GM21423 (cell line): ENCODE measurements around the gene ACY1.

Source experiments
- ATAC-seq: cut with Tn5 transposase; IDR thresholded peaks from one replicate; pipeline ENCODE4 v1.9.1; 2021; ENCODE audit warnings: mild to moderate bottlenecking, moderate library complexity; ENCODE audit not compliant: unreplicated experiment

ACY1 gene

GRCh38 chr3:51945926-51946705, 37.2 kb upstream of the ACY1 start:
- ATAC-seq = no peak

- no peak for ATAC-seq
Observed at GRCh38 chr3:51946796-51947195, 36.5 kb upstream of the ACY1 start.

GRCh38 chr3:51947215-51947900, 36.0 kb upstream of the ACY1 start:
- no peak for ATAC-seq

GRCh38 chr3:51948016-51948580, 35.2 kb upstream of the ACY1 start:
- ATAC-seq = no peak

GRCh38 chr3:51949121-51949520, 34.2 kb upstream of the ACY1 start:
- ATAC-seq = no peak

- ATAC-seq = no peak
Observed at GRCh38 chr3:51950899-51951298, 32.4 kb upstream of the ACY1 start.

- ATAC-seq = no peak
Observed at GRCh38 chr3:51953445-51953844, 29.9 kb upstream of the ACY1 start.

- no peak for ATAC-seq
Observed at GRCh38 chr3:51954105-51954504, 29.2 kb upstream of the ACY1 start.

- no peak for ATAC-seq
Observed at GRCh38 chr3:51954713-51955112, 28.6 kb upstream of the ACY1 start.

- no peak for ATAC-seq
Observed at GRCh38 chr3:51955175-51955892, 28.0 kb upstream of the ACY1 start, which contains the start of gene GPR62. GPR62 (plus strand) TSS chr3:51955381; CDS start chr3:51955653, 272 bp downstream.

- no peak for ATAC-seq
Observed at GRCh38 chr3:51955893-51956770, 27.2 kb upstream of the ACY1 start.

- ATAC-seq = no peak
Observed at GRCh38 chr3:51957520-51958205, 25.7 kb upstream of the ACY1 start.

GRCh38 chr3:51958603-51959521, 24.5 kb upstream of the ACY1 start:
- ATAC-seq = no peak

- no peak for ATAC-seq
Observed at GRCh38 chr3:51959651-51960050, 23.7 kb upstream of the ACY1 start.

- ATAC-seq = no peak
Observed at GRCh38 chr3:51960386-51960785, 22.9 kb upstream of the ACY1 start.

GRCh38 chr3:51961011-51961410, 22.3 kb upstream of the ACY1 start:
- no peak for ATAC-seq

- ATAC-seq = no peak
Observed at GRCh38 chr3:51961602-51962569, 21.4 kb upstream of the ACY1 start.
